MCF 10A (cell line): ENCODE results near the gene PHLDB2. TPM values are rescaled to one million over a fixed set of nuclear protein-coding genes. Genes with fewer than 3 reads are reported as not detected.
"Not testable (repeated sequence)": the region's sequence is repeated elsewhere in the genome, so short reads cannot be mapped to it uniquely, and the experiment has no call there.

Experiments used
- BruUV-seq: library from RNA; stranded (reverse); fragments of 400-500 nt; replicated peaks from 2 replicates; lab custom pipeline; 2021; lab: Mats Ljungman, UMichigan
- CTCF ChIA-PET: fragments of 300-600 bp; sonication (Branson Sonifier 250); formaldehyde crosslinking; extraction: SDS; loops from one replicate; lab custom pipeline; 2021; ENCODE audit warnings: antibody characterized with exemption, inconsistent platforms; lab: Yijun Ruan, JAX
- POLR2A ChIA-PET: fragments of 300-600, 350-650 bp; sonication (Branson Sonifier 250); formaldehyde crosslinking; extraction: SDS; loops from one replicate; lab custom pipeline; 2020; ENCODE audit warnings: antibody characterized with exemption, inconsistent platforms; lab: Yijun Ruan, JAX
- DNase-seq: peaks from one replicate; pipeline ENCODE4 v3.0.0-alpha.2; 2018; ENCODE audit not compliant: unreplicated experiment
- H3K27ac Mint-ChIP-seq: one replicate; pipeline ENCODE4 v1.8.0; 2022; ENCODE audit warnings: mild to moderate bottlenecking, low read depth, mixed read lengths; ENCODE audit not compliant: unreplicated experiment
- H3K27me3 Mint-ChIP-seq: one replicate; pipeline ENCODE4 v1.8.0; 2022; ENCODE audit warnings: mixed read lengths; ENCODE audit not compliant: insufficient read depth, unreplicated experiment
- H3K36me3 Mint-ChIP-seq: one replicate; pipeline ENCODE4 v1.8.0; 2022; ENCODE audit warnings: mild to moderate bottlenecking, moderate library complexity, mixed read lengths; ENCODE audit not compliant: insufficient read depth, unreplicated experiment
- H3K4me1 Mint-ChIP-seq: one replicate; pipeline ENCODE4 v1.8.0; 2022; ENCODE audit warnings: mixed read lengths; ENCODE audit not compliant: insufficient read depth, unreplicated experiment
- H3K4me3 Mint-ChIP-seq: one replicate; pipeline ENCODE4 v1.8.0; 2022; ENCODE audit warnings: mild to moderate bottlenecking, moderate library complexity, mixed read lengths; ENCODE audit not compliant: unreplicated experiment
- H3K9me3 Mint-ChIP-seq: one replicate; pipeline ENCODE4 v1.8.0; 2022; ENCODE audit warnings: mixed read lengths; ENCODE audit not compliant: unreplicated experiment
- CTCF ChIP-seq: fragments of 200-600 bp; IDR thresholded peaks from one replicate; pipeline ENCODE4 v1.8.0; 2022; ENCODE audit warnings: antibody characterized with exemption, mild to moderate bottlenecking; ENCODE audit not compliant: unreplicated experiment
- intact Hi-C: fragments of 100-400 bp; cut with micrococcal nuclease; formaldehyde crosslinking; loops from 2 replicates; pipeline ENCODE4 v1.14.1; 2022
- total RNA-seq: library from RNA; stranded (reverse); gene quantifications from 2 replicates; pipeline ENCODE4 v1.2.3, GENCODE V29; 2022

PHLDB2 gene
- total RNA-seq, 1 experiment from 2014 or later, result 109 TPM

- CTCF ChIA-PET, result interaction anchor here (1.0 to 1.4 kb wide), 4 partner anchors 21 to 73 kb away, joined by 3 to 4 read pairs (median 3); no protein-coding TSS in a partner anchor
- no peak overlapping the region for H3K27ac Mint-ChIP-seq
- no peaks in the 10 kb centered on the region for H3K36me3 Mint-ChIP-seq
Observed at GRCh38 chr3:111812701-111813100, 46.4 kb upstream of the PHLDB2 start.

GRCh38 chr3:111813441-111813840 lies 45.6 kb upstream of the PHLDB2 start:
- CTCF ChIA-PET, result interaction anchor here (0.7 kb wide), 1 partner anchor 52 kb away, joined by 3 read pairs; no protein-coding TSS in a partner anchor
- DNase-seq, result no peak
- no TSS peak for BruUV-seq
- no peak for TF ChIP-seq CTCF
- Mint-ChIP-seq H3K27ac (no peak overlapping the region), H3K4me3 (no peak overlapping the region), H3K36me3 (no peaks in the 10 kb centered on the region), H3K9me3 (peaks cover 9% of the 10 kb centered on the region), H3K4me1 (peaks cover 36% of the 10 kb centered on the region), H3K27me3 (no peaks in the 10 kb centered on the region)
- POLR2A ChIA-PET, result interaction anchor here (0.6 to 2.8 kb wide), 5 partner anchors 11 to 136 kb away, joined by 3 to 21 read pairs (median 9); partner anchors contain the start of gene PHLDB2
- intact Hi-C loops, result no loop called here

More at GRCh38 chr3:111812701-111813100, 46.4 kb upstream of the PHLDB2 start:
- DNase-seq, result no peak
- Mint-ChIP-seq H3K9me3 (peaks cover 9% of the 10 kb centered on the region), H3K4me3 (no peak overlapping the region), H3K27me3 (no peaks in the 10 kb centered on the region), H3K4me1 (peaks cover 44% of the 10 kb centered on the region)
- TF ChIP-seq CTCF, result no peak
- BruUV-seq, result no TSS peak
- intact Hi-C loops, result no loop called here
- POLR2A ChIA-PET, result interaction anchor here (0.6 to 4.2 kb wide), 8 partner anchors 10 to 73 kb away, joined by 3 to 21 read pairs (median 7); partner anchors contain the start of gene PHLDB2

GRCh38 chr3:111813979-111814378 lies 45.1 kb upstream of the PHLDB2 start:
- BruUV-seq, result no TSS peak
- DNase-seq, result no peak
- intact Hi-C loops, result no loop called here
- Mint-ChIP-seq H3K4me1 (peaks cover 34% of the 10 kb centered on the region), H3K27me3 (no peaks in the 10 kb centered on the region), H3K36me3 (no peaks in the 10 kb centered on the region), H3K27ac (no peak overlapping the region), H3K4me3 (no peak overlapping the region), H3K9me3 (peaks cover 9% of the 10 kb centered on the region)
- ChIA-PET CTCF (interaction anchor here (0.7 kb wide), 1 partner anchor 53 kb away, joined by 3 read pairs; no protein-coding TSS in a partner anchor), POLR2A (interaction anchor here (1.0 kb wide), 1 partner anchor 33 kb away, joined by 4 read pairs; no protein-coding TSS in a partner anchor)
- no peak for TF ChIP-seq CTCF

GRCh38 chr3:111816771-111817170 lies 42.3 kb upstream of the PHLDB2 start:
- DNase-seq, H3K27ac Mint-ChIP-seq, intact Hi-C loops, H3K27me3 Mint-ChIP-seq, H3K36me3 Mint-ChIP-seq, H3K9me3 Mint-ChIP-seq, H3K4me3 Mint-ChIP-seq, BruUV-seq: not testable (repeated sequence)
- CTCF ChIA-PET, result interaction anchor here (0.9 to 1.0 kb wide), 2 partner anchors 11 to 39 kb away, joined by 3 to 4 read pairs; no protein-coding TSS in a partner anchor
- peaks cover 15% of the 10 kb centered on the region for H3K4me1 Mint-ChIP-seq
- POLR2A ChIA-PET, result interaction anchor here (1.0 to 1.5 kb wide), 2 partner anchors 13 to 32 kb away, joined by 3 to 4 read pairs; no protein-coding TSS in a partner anchor
